HepG2 (cell line): Measurements from ENCODE around the gene USF2. TPM values are rescaled to one million over a fixed set of nuclear protein-coding genes. Genes with fewer than 3 reads are reported as not detected.
A peak's percentile ranks its signal among the peaks of the same experiment; 100 is the strongest.

Source experiments
- GABPB1 ChIP-seq: IDR thresholded peaks from 2 replicates; pipeline ENCODE4 v1.6.1; 2016; ENCODE audit warnings: mild to moderate bottlenecking, missing genetic modification reagents, moderate library complexity, missing compliant biosample characterization
- NFKB2 ChIP-seq: sonication (generic); formaldehyde crosslinking; IDR thresholded peaks from 2 replicates; pipeline ENCODE4 v1.4.0; 2020; ENCODE audit warnings: missing genetic modification reagents, borderline replicate concordance
- RORA ChIP-seq: sonication (generic); formaldehyde crosslinking; IDR thresholded peaks from 2 replicates; pipeline ENCODE4 v1.5.0; 2020; ENCODE audit warnings: mild to moderate bottlenecking, missing genetic modification reagents, moderate library complexity
- WIZ ChIP-seq: sonication (generic); formaldehyde crosslinking; IDR thresholded peaks from 2 replicates; pipeline ENCODE4 v1.5.1; 2020; ENCODE audit warnings: mild to moderate bottlenecking, missing genetic modification reagents
- ZBTB7A ChIP-seq: sonication (generic); formaldehyde crosslinking; IDR thresholded peaks from 2 replicates; pipeline ENCODE4 v1.8.0; 2022; ENCODE audit warnings: mild to moderate bottlenecking, missing genetic modification reagents
- ZMYM3 ChIP-seq: sonication (generic); formaldehyde crosslinking; IDR thresholded peaks from 2 replicates; pipeline ENCODE4 v1.5.1; 2020; ENCODE audit warnings: mild to moderate bottlenecking, missing genetic modification reagents
- ZNF629 ChIP-seq: sonication (generic); formaldehyde crosslinking; conservative IDR thresholded peaks from 2 replicates; pipeline ENCODE4 v1.5.0; 2020; ENCODE audit warnings: missing genetic modification reagents
- polyA plus RNA-seq, 8 experiments: library from polyadenylated mRNA; depleted of rRNA in 3 of 8; stranded (reverse) in 7 of 8; unstranded in 1 of 8; fragments of >200 nt; fragmentation: Illumina TruSeq in 4 of 8; extraction: Trizol in 4 of 8; gene quantifications; 2 replicates each; pipeline versions ENCODE4 v1.2.1 to v1.2.3, GENCODE V29; 2011 to 2016; ENCODE audit warnings: low read depth in 4 of 8, missing spikeins in 1 of 8, mixed read lengths in 1 of 8; ENCODE audit not compliant: insufficient read depth in 1 of 8
- total RNA-seq, 5 experiments: library from RNA; depleted of rRNA; stranded (reverse); fragments of >200 nt; fragmentation: Illumina TruSeq; extraction: Trizol; gene quantifications; 2 replicates each; pipeline ENCODE4 v1.2.3, GENCODE V29; 2016; ENCODE audit warnings: low read depth in 1 of 5
- TF ChIP-seq, protein P1 (sequence below): sonication (generic); formaldehyde crosslinking; IDR thresholded peaks from 2 replicates; pipeline ENCODE4 v1.5.1; 2020; ENCODE audit warnings: mild to moderate bottlenecking, missing genetic modification reagents, moderate library complexity

Gene USF2
- total and polyA plus RNA-seq, 2 of the 13 experiments (the other 11 are each of a cell fraction or from before 2014, with no cell fraction given) = 54.9 to 106 TPM

DNA sequence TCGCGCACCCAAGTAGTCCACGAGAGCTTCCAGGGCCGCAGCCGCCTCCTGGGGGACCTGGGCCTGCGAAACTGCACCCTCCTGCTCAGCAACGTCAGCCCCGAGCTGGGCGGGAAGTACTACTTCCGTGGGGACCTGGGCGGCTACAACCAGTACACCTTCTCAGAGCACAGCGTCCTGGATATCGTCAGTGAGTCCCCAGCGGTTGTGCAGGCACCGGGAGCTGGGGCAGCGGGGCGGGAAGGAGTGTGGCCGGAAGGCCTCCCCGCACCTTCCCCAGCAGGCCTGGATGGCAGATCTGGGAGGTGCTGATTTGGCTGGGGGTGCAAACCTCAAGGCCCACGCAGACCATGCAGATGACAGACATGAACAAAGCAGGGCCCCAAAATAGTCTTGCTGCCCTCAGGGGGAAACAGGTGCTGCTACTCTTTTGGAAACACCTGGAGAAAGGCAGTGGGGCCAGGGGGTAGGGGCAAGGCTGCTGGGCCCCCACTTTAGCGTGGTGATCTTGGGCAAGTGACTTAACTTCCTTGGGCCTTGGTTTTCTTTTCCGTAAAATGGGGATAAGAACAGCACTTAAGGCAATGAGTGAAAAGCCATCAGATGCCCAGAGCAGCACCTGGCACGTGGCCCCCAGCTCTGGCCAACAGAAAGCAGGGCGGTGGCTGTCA lies 27.2 kb downstream of the USF2 start (continued):
- TF ChIP-seq ZMYM3 (0 out of 2 replicates have a peak, but pooled peaks have one; percentile 15), ZBTB7A (CRISPR knock-in tag) (no peak), GABPB1 (CRISPR knock-in tag) (peak; percentile 19; the same call in 1 of the 2 replicates), ZNF629 (peak; percentile 60), WIZ (CRISPR knock-in tag) (no peak), NFKB2 (CRISPR knock-in tag) (no peak; the same call in 1 of the 2 replicates), RORA (CRISPR knock-in tag) (no peak)
- TF ChIP-seq, protein P1, sequence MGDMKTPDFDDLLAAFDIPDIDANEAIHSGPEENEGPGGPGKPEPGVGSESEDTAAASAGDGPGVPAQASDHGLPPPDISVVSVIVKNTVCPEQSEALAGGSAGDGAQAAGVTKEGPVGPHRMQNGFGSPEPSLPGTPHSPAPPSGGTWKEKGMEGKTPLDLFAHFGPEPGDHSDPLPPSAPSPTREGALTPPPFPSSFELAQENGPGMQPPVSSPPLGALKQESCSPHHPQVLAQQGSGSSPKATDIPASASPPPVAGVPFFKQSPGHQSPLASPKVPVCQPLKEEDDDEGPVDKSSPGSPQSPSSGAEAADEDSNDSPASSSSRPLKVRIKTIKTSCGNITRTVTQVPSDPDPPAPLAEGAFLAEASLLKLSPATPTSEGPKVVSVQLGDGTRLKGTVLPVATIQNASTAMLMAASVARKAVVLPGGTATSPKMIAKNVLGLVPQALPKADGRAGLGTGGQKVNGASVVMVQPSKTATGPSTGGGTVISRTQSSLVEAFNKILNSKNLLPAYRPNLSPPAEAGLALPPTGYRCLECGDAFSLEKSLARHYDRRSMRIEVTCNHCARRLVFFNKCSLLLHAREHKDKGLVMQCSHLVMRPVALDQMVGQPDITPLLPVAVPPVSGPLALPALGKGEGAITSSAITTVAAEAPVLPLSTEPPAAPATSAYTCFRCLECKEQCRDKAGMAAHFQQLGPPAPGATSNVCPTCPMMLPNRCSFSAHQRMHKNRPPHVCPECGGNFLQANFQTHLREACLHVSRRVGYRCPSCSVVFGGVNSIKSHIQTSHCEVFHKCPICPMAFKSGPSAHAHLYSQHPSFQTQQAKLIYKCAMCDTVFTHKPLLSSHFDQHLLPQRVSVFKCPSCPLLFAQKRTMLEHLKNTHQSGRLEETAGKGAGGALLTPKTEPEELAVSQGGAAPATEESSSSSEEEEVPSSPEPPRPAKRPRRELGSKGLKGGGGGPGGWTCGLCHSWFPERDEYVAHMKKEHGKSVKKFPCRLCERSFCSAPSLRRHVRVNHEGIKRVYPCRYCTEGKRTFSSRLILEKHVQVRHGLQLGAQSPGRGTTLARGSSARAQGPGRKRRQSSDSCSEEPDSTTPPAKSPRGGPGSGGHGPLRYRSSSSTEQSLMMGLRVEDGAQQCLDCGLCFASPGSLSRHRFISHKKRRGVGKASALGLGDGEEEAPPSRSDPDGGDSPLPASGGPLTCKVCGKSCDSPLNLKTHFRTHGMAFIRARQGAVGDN (CRISPR knock-in tag) = peak; percentile 48
